ENCODE data around the gene S100A7.

- TF ChIP-seq CTCF (IDR thresholded peaks at IDR 0.05) (no peak), POLR2A (IDR thresholded peaks at IDR 0.05) (no peak)
Measured at GRCh38 chr1:153437236-153437635, 23.2 kb downstream of the S100A7 start.

All from testis (tissue), 2 donors.